Stimulated activated naive CD8-positive, alpha-beta T cell treated with anti-CD3 and anti-CD28 coated beads, Interleukin-15, Interleukin-2, amounts not matched to agents 100 ng/mL and 50 ng/mL, for 24 hours (primary cell): ENCODE data around the gene CLECL1.
A peak's percentile ranks its signal among the peaks of the same experiment; 100 is the strongest.

ENCODE experiments used
- H3K27ac Mint-ChIP-seq: one replicate; pipeline ENCODE4 v1.8.0; 2021; ENCODE audit warnings: mild to moderate bottlenecking, mixed read lengths
- H3K27me3 Mint-ChIP-seq: one replicate; pipeline ENCODE4 v1.8.0; 2021; ENCODE audit warnings: mixed read lengths
- H3K36me3 Mint-ChIP-seq: one replicate; pipeline ENCODE4 v1.8.0; 2021; ENCODE audit warnings: low read depth, mixed read lengths
- H3K4me1 Mint-ChIP-seq: one replicate; pipeline ENCODE4 v1.8.0; 2021; ENCODE audit warnings: low read depth, mixed read lengths
- H3K4me3 Mint-ChIP-seq: one replicate; pipeline ENCODE4 v1.8.0; 2021; ENCODE audit warnings: mild to moderate bottlenecking, mixed read lengths
- H3K9me3 Mint-ChIP-seq: one replicate; pipeline ENCODE4 v1.8.0; 2021; ENCODE audit warnings: mixed read lengths

Gene CLECL1

DNA sequence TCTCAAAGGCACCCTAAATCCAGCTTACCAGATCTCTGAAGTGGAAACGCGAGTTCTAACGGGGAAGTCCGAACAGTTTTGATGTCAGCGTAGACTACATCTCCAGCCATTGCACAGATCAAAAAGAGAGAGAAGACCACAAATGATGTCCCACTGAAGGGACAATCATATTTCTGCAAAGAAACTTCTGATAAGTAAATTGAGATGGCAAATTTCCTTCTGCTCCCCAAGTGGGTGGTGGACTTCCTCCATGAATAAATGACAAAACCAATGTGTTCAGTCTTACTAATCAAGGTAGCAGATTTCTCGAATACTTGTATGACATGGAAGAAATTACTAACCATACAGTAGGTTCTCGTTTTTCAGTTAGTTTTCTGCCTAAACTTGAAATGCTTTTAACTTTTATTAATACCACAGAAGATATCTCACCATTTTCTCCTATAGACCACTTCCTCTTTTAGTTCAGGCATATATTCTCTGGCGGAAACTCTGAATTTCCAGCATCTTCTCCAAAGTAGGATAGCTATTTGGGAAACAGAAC is at the start of gene CLECL1:
Gene CLECL1, minus strand, starts transcription at position 177 of the 541 bp plus-strand sequence.
- Mint-ChIP-seq H3K27me3 (no peaks in the 10 kb centered on the region), H3K36me3 (peaks cover 4% of the 10 kb centered on the region), H3K4me1 (peaks cover 64% of the 10 kb centered on the region), H3K27ac (peak within 1 kb of the TSS; percentile 90), H3K9me3 (no peaks in the 10 kb centered on the region), H3K4me3 (peak within 1 kb of the TSS; percentile 82)

DNA sequence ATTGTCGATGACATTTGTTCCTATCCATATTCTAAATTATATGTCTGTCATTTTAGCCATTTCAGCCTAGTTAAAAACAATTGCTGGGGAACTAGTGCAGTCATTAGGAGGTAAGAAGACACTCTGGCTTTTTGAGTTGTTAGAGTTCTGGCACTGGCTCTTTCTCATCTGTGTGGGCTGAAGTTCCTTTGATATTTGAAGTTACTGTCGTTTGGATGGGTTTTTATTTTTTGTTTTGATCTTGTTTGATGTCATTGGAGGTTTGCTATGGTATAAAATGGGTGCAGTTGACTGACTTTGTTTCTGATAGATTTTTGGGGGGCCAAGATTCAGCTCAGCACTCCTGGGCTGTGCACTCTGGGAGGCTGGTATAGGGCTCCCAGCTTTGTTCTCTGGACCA is 48.5 kb upstream of the CLECL1 start:
- H3K27ac Mint-ChIP-seq: peak overlapping the region; percentile 2
- no peaks in the 10 kb centered on the region for H3K27me3 Mint-ChIP-seq
- no peak overlapping the region for H3K4me3 Mint-ChIP-seq
- H3K36me3 Mint-ChIP-seq: no peaks in the 10 kb centered on the region
- peaks cover 67% of the 10 kb centered on the region for H3K4me1 Mint-ChIP-seq
- peaks cover 5% of the 10 kb centered on the region for H3K9me3 Mint-ChIP-seq

DNA sequence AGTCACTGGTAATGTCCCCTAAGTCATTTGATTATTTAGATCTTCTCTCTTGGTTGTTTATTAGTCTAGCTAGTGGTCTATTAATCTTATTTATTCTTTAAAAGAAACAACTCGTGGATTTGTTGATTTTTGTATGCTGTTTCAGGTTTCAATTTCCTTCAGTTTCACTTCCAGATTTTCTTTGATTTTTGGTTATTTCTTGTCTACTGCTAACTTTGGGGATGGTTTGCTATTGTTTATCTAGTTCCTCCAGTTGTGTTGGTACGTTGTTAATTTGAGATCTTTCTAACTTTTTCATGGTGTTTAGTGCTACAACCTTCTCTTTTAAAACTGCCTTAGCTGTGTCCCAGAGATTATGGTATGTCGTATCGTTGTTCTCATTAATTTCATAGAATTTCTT is 46.3 kb upstream of the CLECL1 start:
- no peak overlapping the region for H3K27ac Mint-ChIP-seq
- no peak overlapping the region for H3K4me3 Mint-ChIP-seq
- no peaks in the 10 kb centered on the region for H3K36me3 Mint-ChIP-seq
- H3K27me3 Mint-ChIP-seq: no peaks in the 10 kb centered on the region
- H3K9me3 Mint-ChIP-seq: peaks cover 5% of the 10 kb centered on the region
- peaks cover 79% of the 10 kb centered on the region for H3K4me1 Mint-ChIP-seq

DNA sequence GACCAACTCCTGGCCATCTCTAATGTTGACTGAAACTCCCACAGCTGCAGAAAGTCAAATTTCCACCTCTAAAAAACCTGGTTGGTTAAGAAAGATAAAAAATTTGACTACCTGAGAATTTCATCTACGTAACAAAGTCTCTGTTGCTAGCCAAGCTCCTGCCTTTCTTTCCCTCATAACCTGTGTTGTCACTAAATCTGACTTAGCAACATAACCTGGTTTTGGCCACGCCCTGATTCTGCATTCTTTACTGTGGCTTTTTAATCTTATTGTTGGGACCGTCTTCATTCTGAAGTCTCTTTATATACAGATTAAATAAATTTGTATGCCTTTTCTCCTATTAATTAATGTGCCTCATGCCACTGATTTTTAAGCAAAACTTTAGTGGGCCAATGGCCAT is 43.9 kb upstream of the CLECL1 start:
- H3K4me1 Mint-ChIP-seq: peaks cover 87% of the 10 kb centered on the region
- H3K4me3 Mint-ChIP-seq: no peak overlapping the region
- H3K9me3 Mint-ChIP-seq: no peaks in the 10 kb centered on the region

DNA sequence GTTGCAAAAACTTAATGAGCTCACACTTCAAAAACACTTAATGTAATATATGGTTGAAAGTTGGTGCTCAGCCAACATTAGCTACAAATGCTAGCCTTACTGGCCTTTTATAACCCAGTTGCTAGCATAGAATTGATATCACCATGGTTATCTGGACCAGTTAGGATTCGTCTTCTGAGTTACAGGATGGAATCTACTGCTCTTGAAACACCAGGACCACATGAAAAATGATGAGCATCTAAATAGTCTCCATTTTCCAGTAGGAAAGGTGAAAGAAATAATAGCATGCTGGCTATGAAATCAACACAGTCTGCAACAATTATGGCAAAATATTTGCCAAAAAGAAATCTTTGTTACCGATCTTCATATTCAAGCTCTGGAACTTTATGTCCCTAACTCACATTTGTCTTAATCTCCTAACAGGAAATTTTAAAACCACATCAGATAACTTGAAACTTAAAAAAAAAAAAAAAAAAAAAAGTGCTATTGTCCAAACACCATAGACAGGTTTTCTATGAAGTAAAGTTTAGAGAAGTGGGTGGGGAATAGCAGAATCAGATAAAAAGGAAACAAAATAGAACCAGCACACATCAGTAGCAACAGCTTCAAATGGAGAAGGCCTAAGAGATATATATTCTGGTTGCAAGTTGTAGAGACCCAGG is 40.5 kb upstream of the CLECL1 start:
- H3K36me3 Mint-ChIP-seq: no peaks in the 10 kb centered on the region

More for the DNA sequence above, 43.9 kb upstream of the CLECL1 start:
- Mint-ChIP-seq H3K36me3 (no peaks in the 10 kb centered on the region), H3K27ac (peak overlapping the region; percentile 38), H3K27me3 (no peaks in the 10 kb centered on the region)

DNA sequence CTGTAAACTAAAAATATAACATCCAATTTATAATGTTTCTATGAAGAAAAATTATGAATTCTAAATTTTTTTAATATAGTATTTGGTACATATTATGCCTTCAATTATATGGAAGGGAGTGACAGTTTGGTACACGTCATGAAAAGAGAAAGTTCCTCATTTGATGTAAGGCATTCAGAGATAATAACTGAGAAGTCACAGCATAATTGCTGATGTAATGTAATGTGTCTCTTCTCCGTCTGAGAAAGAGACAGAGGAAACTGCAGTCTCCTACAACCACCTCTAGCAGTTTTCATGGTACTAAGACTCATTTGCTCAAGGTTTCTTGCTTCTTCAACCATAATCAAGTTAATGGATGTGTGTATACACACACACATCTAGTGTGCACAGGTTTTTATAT is 30.1 kb upstream of the CLECL1 start:
- no peaks in the 10 kb centered on the region for H3K9me3 Mint-ChIP-seq
- H3K4me1 Mint-ChIP-seq: peaks cover 62% of the 10 kb centered on the region
- H3K36me3 Mint-ChIP-seq: peaks cover 28% of the 10 kb centered on the region
- H3K27ac Mint-ChIP-seq: peak overlapping the region; percentile 100
- no peak overlapping the region for H3K4me3 Mint-ChIP-seq
- no peaks in the 10 kb centered on the region for H3K27me3 Mint-ChIP-seq

More for the DNA sequence above, 40.5 kb upstream of the CLECL1 start:
- Mint-ChIP-seq H3K4me1 (peaks cover 84% of the 10 kb centered on the region), H3K27me3 (no peaks in the 10 kb centered on the region), H3K9me3 (no peaks in the 10 kb centered on the region), H3K27ac (peak overlapping the region; percentile 69), H3K4me3 (peak overlapping the region; percentile 27)

DNA sequence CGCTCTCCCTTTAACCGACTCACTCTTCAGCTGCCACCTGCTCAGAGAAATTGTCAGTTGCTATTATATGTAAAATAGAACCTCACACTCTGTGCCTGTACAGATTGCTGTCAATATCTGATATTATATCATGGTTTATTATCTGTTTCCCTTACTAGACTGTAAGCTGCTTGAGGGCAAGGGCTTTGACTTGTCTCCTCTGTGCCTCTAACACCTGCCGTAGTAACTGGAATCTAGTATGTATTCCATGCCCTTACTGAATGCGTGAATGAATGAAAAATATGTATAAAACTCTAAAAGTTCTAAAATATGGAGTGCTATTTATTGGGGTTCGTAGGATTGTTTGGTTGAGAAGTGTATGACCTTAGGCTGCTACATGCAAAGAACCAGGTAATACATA is 29.5 kb upstream of the CLECL1 start:
- H3K4me1 Mint-ChIP-seq: peaks cover 60% of the 10 kb centered on the region
- H3K36me3 Mint-ChIP-seq: peaks cover 35% of the 10 kb centered on the region
- H3K27ac Mint-ChIP-seq: peak overlapping the region; percentile 89
- H3K27me3 Mint-ChIP-seq: no peaks in the 10 kb centered on the region
- H3K9me3 Mint-ChIP-seq: no peaks in the 10 kb centered on the region
- H3K4me3 Mint-ChIP-seq: peak overlapping the region; percentile 98

DNA sequence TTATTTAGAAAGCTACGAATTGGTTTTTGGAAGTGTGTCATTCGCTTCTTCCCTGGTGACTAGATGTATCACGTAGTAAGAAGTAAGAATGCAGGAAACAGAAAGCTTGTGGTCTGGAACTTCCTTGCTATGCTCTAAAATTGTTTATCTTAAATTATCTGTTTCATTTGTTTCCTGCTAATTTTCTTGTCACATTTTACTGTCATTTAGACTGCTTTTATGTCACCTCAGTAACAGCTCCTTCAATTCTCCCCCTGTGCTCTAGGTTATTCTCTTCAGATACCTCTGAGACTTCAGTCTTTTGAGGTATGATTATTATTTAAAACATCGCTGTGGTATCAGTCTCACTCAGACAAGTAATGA is 28.5 kb upstream of the CLECL1 start:
- H3K27ac Mint-ChIP-seq: peak overlapping the region; percentile 94
- H3K27me3 Mint-ChIP-seq: no peaks in the 10 kb centered on the region
- H3K36me3 Mint-ChIP-seq: peaks cover 45% of the 10 kb centered on the region
- H3K9me3 Mint-ChIP-seq: no peaks in the 10 kb centered on the region
- H3K4me3 Mint-ChIP-seq: peak overlapping the region; percentile 98
- H3K4me1 Mint-ChIP-seq: peaks cover 62% of the 10 kb centered on the region

DNA sequence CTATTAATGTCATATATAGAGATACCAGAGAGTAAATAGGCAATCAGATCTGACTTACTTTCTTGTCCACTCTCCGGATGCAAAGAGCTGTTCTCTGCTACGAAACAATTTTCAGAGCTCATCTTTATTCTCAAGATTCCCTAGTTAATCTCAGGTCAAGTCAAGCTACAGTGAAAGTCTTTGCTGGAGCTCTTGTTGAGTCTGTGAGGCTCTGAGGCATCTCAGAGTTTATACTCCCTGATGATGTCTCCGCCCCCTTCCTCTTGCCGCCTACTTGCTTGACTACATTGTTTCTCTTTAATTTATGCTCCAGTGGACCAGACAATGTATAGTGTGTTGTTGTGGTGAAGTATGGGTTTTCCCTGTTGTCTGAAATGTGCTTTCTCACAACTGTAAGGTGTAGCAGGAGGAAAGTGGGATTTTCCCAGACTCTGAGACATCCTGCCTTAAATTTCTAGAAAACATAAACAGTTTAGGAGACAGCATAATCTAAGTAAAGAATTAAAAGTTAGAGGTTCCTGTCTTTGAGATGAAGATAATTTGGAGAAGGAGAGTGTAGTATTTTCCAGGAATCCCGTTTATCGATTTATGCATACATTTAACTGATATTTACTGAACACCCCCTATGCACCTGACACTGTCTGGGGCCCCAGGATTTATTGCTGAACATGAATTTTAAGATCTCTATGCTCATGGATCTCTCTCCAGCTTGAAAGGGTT is 28.0 kb upstream of the CLECL1 start, which contains the start of gene CD69:
Gene CD69, minus strand, starts transcription at position 203 of the 720 bp plus-strand sequence. Its CDS starts 81 bp downstream, at position 122.
- H3K36me3 Mint-ChIP-seq: peaks cover 50% of the 10 kb centered on the region
- H3K4me1 Mint-ChIP-seq: peaks cover 65% of the 10 kb centered on the region
- H3K27me3 Mint-ChIP-seq: no peaks in the 10 kb centered on the region
- H3K9me3 Mint-ChIP-seq: no peaks in the 10 kb centered on the region
- H3K4me3 Mint-ChIP-seq: peak within 1 kb of the TSS; percentile 98
- peak within 1 kb of the TSS; percentile 94 for H3K27ac Mint-ChIP-seq

DNA sequence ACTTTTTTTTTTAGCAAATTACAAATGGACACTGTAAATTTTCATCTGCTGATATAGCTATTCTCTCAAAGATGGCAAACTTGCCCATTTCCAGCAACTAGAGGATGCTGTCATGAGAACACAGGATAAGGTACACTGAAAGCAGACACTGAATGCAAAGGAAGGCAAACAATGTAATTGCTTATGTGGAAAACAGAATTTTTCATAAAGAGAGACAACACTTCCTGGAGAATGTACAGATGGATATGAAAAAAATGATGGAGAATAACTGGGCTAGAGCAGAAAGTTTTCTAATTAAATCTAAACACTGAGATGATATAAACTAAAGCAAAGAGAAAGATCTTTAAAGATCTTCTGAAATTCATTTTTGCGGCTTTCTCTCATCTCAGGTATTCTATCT is 27.2 kb upstream of the CLECL1 start:
- Mint-ChIP-seq H3K4me1 (peaks cover 65% of the 10 kb centered on the region), H3K27me3 (no peaks in the 10 kb centered on the region), H3K36me3 (peaks cover 55% of the 10 kb centered on the region)

DNA sequence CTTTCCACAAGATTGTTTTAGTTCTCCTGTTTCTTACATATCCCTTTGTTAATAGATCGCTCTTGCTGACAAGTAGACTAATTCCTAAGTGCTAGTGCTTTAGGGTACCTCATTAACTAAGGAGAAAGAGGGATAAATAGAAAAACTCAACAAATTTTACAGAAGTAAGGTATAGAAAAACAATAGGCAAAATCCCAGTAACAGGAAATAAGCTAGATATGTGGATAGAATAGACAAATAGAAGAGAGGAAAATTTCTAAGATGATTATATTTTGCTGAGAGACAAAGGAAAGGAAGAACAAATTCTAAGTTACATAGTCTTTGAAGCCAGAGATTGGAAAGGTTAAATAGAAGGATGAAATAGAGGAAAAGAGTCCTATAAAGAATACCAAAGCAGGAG is 26.8 kb upstream of the CLECL1 start:
- H3K36me3 Mint-ChIP-seq: peaks cover 56% of the 10 kb centered on the region
- H3K4me1 Mint-ChIP-seq: peaks cover 65% of the 10 kb centered on the region
- peak overlapping the region; percentile 98 for H3K4me3 Mint-ChIP-seq
- no peaks in the 10 kb centered on the region for H3K9me3 Mint-ChIP-seq
- H3K27me3 Mint-ChIP-seq: no peaks in the 10 kb centered on the region
- peak overlapping the region; percentile 94 for H3K27ac Mint-ChIP-seq

More for the DNA sequence above, 27.2 kb upstream of the CLECL1 start:
- Mint-ChIP-seq H3K27ac (peak overlapping the region; percentile 94), H3K4me3 (peak overlapping the region; percentile 98), H3K9me3 (no peaks in the 10 kb centered on the region)

DNA sequence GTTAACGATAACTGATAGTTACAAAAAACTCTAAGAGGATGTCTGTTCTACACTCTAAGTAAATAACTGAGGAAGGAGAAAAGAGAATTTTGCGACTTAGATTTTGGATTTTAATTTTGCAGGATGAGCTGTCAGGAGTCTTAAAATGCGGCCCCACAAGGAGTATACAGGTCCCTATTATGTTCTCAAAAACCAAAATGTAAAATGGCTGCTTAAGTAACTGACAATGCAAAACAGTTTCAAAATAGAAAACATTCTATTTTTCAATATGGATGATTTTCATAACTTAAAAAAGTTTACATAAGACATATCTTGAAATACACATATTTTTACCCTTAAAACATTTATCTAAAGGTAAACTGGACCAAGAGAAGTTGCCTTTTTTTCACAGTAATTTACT is 25.2 kb upstream of the CLECL1 start:
- peak overlapping the region; percentile 98 for H3K4me3 Mint-ChIP-seq
- H3K27me3 Mint-ChIP-seq: no peaks in the 10 kb centered on the region
- peak overlapping the region; percentile 94 for H3K27ac Mint-ChIP-seq
- H3K36me3 Mint-ChIP-seq: peaks cover 72% of the 10 kb centered on the region
- H3K9me3 Mint-ChIP-seq: no peaks in the 10 kb centered on the region
- H3K4me1 Mint-ChIP-seq: peaks cover 67% of the 10 kb centered on the region

DNA sequence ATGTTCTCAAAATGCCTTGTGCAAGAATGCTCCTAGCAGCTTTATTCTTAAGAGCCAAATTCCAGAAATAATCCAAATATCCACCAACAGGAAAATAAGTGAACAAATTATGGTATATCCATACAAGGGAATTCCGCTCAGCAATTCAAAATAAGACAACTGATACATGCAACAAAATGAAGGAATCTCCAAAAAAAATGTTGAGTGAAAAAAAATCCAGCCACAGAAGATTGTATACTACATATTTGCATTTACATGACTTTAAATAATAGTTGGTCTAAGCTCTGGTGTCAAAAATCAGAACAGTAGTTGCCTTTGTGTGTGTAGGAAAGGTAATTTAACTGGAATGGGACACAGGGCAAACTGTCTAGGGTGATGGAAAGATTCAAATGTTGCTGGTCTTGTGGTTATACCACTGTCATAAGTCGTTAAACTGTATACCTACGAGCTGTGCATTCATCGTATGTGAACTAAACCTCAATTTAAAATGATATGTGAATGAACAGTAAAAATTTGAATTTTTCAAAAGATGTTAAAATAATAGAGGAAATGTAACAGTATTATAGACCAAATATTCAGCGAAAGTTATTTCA is 24.6 kb upstream of the CLECL1 start:
- Mint-ChIP-seq H3K27ac (peak overlapping the region; percentile 94), H3K36me3 (peaks cover 78% of the 10 kb centered on the region), H3K27me3 (no peaks in the 10 kb centered on the region), H3K9me3 (no peaks in the 10 kb centered on the region), H3K4me3 (peak overlapping the region; percentile 98), H3K4me1 (peaks cover 70% of the 10 kb centered on the region)

DNA sequence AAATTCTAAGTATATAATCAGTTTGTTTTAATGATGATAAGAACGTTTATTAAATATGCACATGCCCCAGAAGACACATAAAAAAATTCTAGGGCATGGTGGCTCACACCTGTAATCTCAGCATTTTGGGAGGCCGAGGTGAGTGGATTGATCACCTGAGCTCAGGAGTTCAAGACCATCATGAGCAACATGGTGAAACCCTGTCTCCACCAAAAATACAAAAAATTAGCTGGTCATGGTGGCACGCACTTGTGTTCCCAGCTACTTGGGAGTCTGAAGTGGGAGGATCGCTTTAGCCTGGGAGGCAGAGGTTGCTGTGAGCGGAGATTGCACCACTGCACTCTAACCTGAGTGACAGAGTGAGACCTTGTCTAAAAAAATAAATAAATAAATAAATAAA is 23.8 kb upstream of the CLECL1 start:
- no peaks in the 10 kb centered on the region for H3K27me3 Mint-ChIP-seq
- peaks cover 82% of the 10 kb centered on the region for H3K36me3 Mint-ChIP-seq
- H3K27ac Mint-ChIP-seq: peak overlapping the region; percentile 94
- H3K4me3 Mint-ChIP-seq: peak overlapping the region; percentile 98
- H3K4me1 Mint-ChIP-seq: peaks cover 66% of the 10 kb centered on the region
- H3K9me3 Mint-ChIP-seq: no peaks in the 10 kb centered on the region

DNA sequence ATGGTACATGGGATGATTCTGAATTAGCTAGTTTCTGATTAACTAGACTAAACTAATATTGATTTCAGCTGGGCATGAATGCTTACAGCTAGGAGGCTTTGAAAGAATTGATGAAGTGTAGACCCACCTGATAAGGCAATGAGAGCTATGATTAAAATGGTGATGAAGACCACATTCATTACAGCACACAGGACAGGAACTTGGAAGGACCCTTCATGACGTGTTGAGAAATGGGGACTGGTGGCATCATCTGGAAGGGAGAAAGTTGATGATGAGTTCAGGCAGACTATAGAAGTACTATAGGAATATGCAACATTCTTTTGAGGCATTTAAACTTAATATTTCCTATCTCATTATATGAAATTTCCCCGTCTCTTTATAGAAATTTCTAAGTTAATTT is 23.3 kb upstream of the CLECL1 start:
- peaks cover 66% of the 10 kb centered on the region for H3K4me1 Mint-ChIP-seq
- peaks cover 87% of the 10 kb centered on the region for H3K36me3 Mint-ChIP-seq
- H3K27me3 Mint-ChIP-seq: no peaks in the 10 kb centered on the region
- H3K4me3 Mint-ChIP-seq: peak overlapping the region; percentile 98
- peak overlapping the region; percentile 94 for H3K27ac Mint-ChIP-seq
- H3K9me3 Mint-ChIP-seq: no peaks in the 10 kb centered on the region
